GM19238 (cell line): Measurements from ENCODE around the gene GLI3.

Experiments used
- DNase-seq: peaks from one replicate; pipeline ENCODE4 v3.0.0; 2011; ENCODE audit warnings: low spot score; ENCODE audit not compliant: insufficient read length

Gene GLI3

GRCh38 chr7:41933427-41933826, 303.6 kb downstream of the GLI3 start:
- no peak for DNase-seq

GRCh38 chr7:41931263-41931646, 305.8 kb downstream of the GLI3 start:
- no peak for DNase-seq

- DNase-seq, result no peak
Observed at GRCh38 chr7:41930538-41931262, 306.3 kb downstream of the GLI3 start.

GRCh38 chr7:41928781-41929180, 308.2 kb downstream of the GLI3 start:
- no peak for DNase-seq

GRCh38 chr7:41928166-41928565, 308.8 kb downstream of the GLI3 start:
- no peak for DNase-seq

GRCh38 chr7:41927380-41927779, 309.6 kb downstream of the GLI3 start:
- DNase-seq, result no peak

- no peak for DNase-seq
Observed at GRCh38 chr7:41925946-41926345, 311.1 kb downstream of the GLI3 start.

- no peak for DNase-seq
Observed at GRCh38 chr7:41924796-41925195, 312.2 kb downstream of the GLI3 start.

- no peak for DNase-seq
Observed at GRCh38 chr7:41922373-41922772, 314.6 kb downstream of the GLI3 start.

GRCh38 chr7:41921453-41921981, 315.5 kb downstream of the GLI3 start:
- DNase-seq, result no peak

- no peak for DNase-seq
Observed at GRCh38 chr7:41918597-41918996, 318.4 kb downstream of the GLI3 start.

GRCh38 chr7:41916450-41916927, 320.5 kb downstream of the GLI3 start:
- no peak for DNase-seq

- DNase-seq, result no peak
Observed at GRCh38 chr7:41915871-41916270, 321.1 kb downstream of the GLI3 start.

GRCh38 chr7:41912851-41913567, 324.0 kb downstream of the GLI3 start:
- DNase-seq, result no peak

GRCh38 chr7:41912426-41912825, 324.6 kb downstream of the GLI3 start:
- no peak for DNase-seq

- no peak for DNase-seq
Observed at GRCh38 chr7:41911792-41912191, 325.2 kb downstream of the GLI3 start.
